T-cell (primary cell): ENCODE results near the gene MAP2K4. TPM values are rescaled to one million over a fixed set of nuclear protein-coding genes. Genes with fewer than 3 reads are reported as not detected.

Source experiments
- ATAC-seq, 4 experiments: fragments of 200-7000 bp in 3 of 4; fragments of 150-1000 bp in 1 of 4; cut with Tn5 transposase; replicated peaks in 1 of 4; 1 replicate in 3 of 4; 2 replicates in 1 of 4; pipeline ENCODE4 v1.10.0; 2021; ENCODE audit warnings: moderate library complexity in 3 of 4, mild to moderate bottlenecking in 2 of 4, moderate number of reproducible peaks in 1 of 4
- CTCF ChIA-PET, 2 donors: fragments of 300-600 bp; sonication (Branson Sonifier 250); formaldehyde crosslinking; loops; one replicate each; lab custom pipeline; 2022; ENCODE audit warnings: antibody characterized with exemption in 2 of 2; lab: Charles Lee
- POLR2A ChIA-PET, 2 donors: fragments of 300-600 bp; sonication (Branson Sonifier 250); formaldehyde crosslinking; loops; one replicate each; lab custom pipeline; 2022; ENCODE audit warnings: antibody characterized with exemption in 2 of 2; lab: Charles Lee
- DNase-seq, 35 experiments: peaks; one replicate each; pipeline versions ENCODE4 v3.0.0 to v3.0.0-alpha.2; 2013 to 2023
- H3K27ac ChIP-seq: one replicate; pipeline ENCODE4 v1.5.1; 2013; ENCODE audit warnings: low read length
- H3K27me3 ChIP-seq, 2 experiments: replicated peaks in 1 of 2; 1 replicate in 1 of 2; 2 replicates in 1 of 2; pipeline versions ENCODE4 v1.6.1 to v1.7.0; 2013; ENCODE audit warnings: low read length in 1 of 2, mixed read lengths in 1 of 2; ENCODE audit not compliant: control insufficient read depth in 2 of 2, insufficient read depth in 2 of 2; ENCODE audit errors: extremely low read depth in 1 of 2
- H3K36me3 ChIP-seq, 2 donors: 1 replicate in 1 of 2; 2 replicates in 1 of 2; pipeline versions ENCODE4 v1.6.1 to v1.7.0; 2013; ENCODE audit warnings: low read length in 1 of 2; ENCODE audit not compliant: control insufficient read depth in 2 of 2, insufficient read depth in 1 of 2; ENCODE audit errors: extremely low read depth in 1 of 2
- H3K4me1 ChIP-seq, 2 experiments: 1 replicate in 1 of 2; 2 replicates in 1 of 2; pipeline versions ENCODE4 v1.6.1 to v1.7.0; 2013; ENCODE audit warnings: low read length in 2 of 2, mixed read lengths in 1 of 2; ENCODE audit not compliant: insufficient read depth in 2 of 2, control insufficient read depth in 1 of 2; ENCODE audit errors: extremely low read depth in 1 of 2
- H3K4me3 ChIP-seq, 2 donors: 1 replicate in 1 of 2; 2 replicates in 1 of 2; pipeline versions ENCODE4 v1.5.1 to v1.7.0; 2013; ENCODE audit warnings: mild to moderate bottlenecking in 2 of 2, low read length in 1 of 2, moderate library complexity in 1 of 2; ENCODE audit not compliant: control insufficient read depth in 1 of 2; ENCODE audit errors: extremely low read depth in 1 of 2
- H3K9me3 ChIP-seq: 2 replicates; pipeline ENCODE4 v1.7.0; 2013
- H3K27ac Mint-ChIP-seq, 2 donors: one replicate each; pipeline ENCODE4 v1.8.0; 2020 to 2021; ENCODE audit warnings: mild to moderate bottlenecking in 2 of 2, mixed read lengths in 2 of 2
- H3K27me3 Mint-ChIP-seq, 2 donors: one replicate each; pipeline ENCODE4 v1.8.0; 2021 to 2022; ENCODE audit warnings: mixed read lengths in 2 of 2
- H3K36me3 Mint-ChIP-seq: one replicate; pipeline ENCODE4 v1.8.0; 2021; ENCODE audit warnings: mixed read lengths
- H3K4me1 Mint-ChIP-seq, 3 donors: one replicate each; pipeline ENCODE4 v1.8.0; 2020 to 2022; ENCODE audit warnings: mixed read lengths in 3 of 3, mild to moderate bottlenecking in 1 of 3
- H3K4me3 Mint-ChIP-seq, 3 donors: one replicate each; pipeline ENCODE4 v1.8.0; 2020 to 2022; ENCODE audit warnings: mild to moderate bottlenecking in 3 of 3, mixed read lengths in 3 of 3, moderate library complexity in 3 of 3
- H3K9me3 Mint-ChIP-seq, 3 donors: one replicate each; pipeline ENCODE4 v1.8.0; 2020 to 2022; ENCODE audit warnings: mixed read lengths in 3 of 3
- WGBS: methylation state at CpG from one replicate; pipeline ENCODE4 v1.1.5; 2013; ENCODE audit warnings: missing lambda C conversion rate; ENCODE audit not compliant: insufficient coverage; 5-methylcytosine and 5-hydroxymethylcytosine counted together
- total RNA-seq, 35 experiments: library from RNA in 6 of 35; stranded (reverse) in 6 of 35; fragments of 120-200 nt in 1 of 35; gene quantifications; one replicate each; pipeline versions ENCODE4 v1.2.1 to v1.2.4 and lab custom pipeline; 2013 to 2026

Gene MAP2K4
- total RNA-seq, 5 donors from 2014 or later (not counting 1 experiment from before 2014, with no cell fraction given): 29.4 to 34.6 (median 33.6) TPM

- no peaks in the 10 kb centered on the region for H3K27me3 Mint-ChIP-seq
- no peak for ATAC-seq
- no peaks in the 10 kb centered on the region for H3K4me1 Mint-ChIP-seq
- H3K27ac Mint-ChIP-seq: no peak overlapping the region
- no peak overlapping the region for H3K4me3 Mint-ChIP-seq
- ChIA-PET CTCF (no interaction called here), POLR2A (no interaction called here)
- Histone ChIP-seq H3K27ac (no peak overlapping the region), H3K27me3 (no peaks in the 10 kb centered on the region), H3K4me1 (no peaks in the 10 kb centered on the region), H3K36me3 (peaks cover 6 to 48% of the 10 kb centered on the region in 2 donors), H3K9me3 (no peaks in the 10 kb centered on the region), H3K4me3 (no peak overlapping the region)
- WGBS: 100% methylated on average over 1 of the region's 3 CpGs
- no peaks in the 10 kb centered on the region for H3K9me3 Mint-ChIP-seq
- peaks cover 70% of the 10 kb centered on the region for H3K36me3 Mint-ChIP-seq
- no peak for DNase-seq
Observed at GRCh38 chr17:12114686-12115418, 94.2 kb downstream of the MAP2K4 start.

GRCh38 chr17:12116143-12116542 lies 95.5 kb downstream of the MAP2K4 start:
- Mint-ChIP-seq H3K36me3 (peaks cover 67% of the 10 kb centered on the region), H3K4me3 (no peak overlapping the region), H3K4me1 (no peaks in the 10 kb centered on the region), H3K27ac (no peak overlapping the region), H3K9me3 (no peaks in the 10 kb centered on the region), H3K27me3 (no peaks in the 10 kb centered on the region)
- H3K4me3 ChIP-seq: no peak overlapping the region
- no peaks in the 10 kb centered on the region for H3K4me1 ChIP-seq
- ChIA-PET CTCF (no interaction called here), POLR2A (no interaction called here)
- DNase-seq (no peak), ATAC-seq (no peak)
- no peaks in the 10 kb centered on the region for H3K9me3 ChIP-seq
- H3K27ac ChIP-seq: no peak overlapping the region
- peaks cover 6 to 48% of the 10 kb centered on the region in 2 donors for H3K36me3 ChIP-seq
- H3K27me3 ChIP-seq: no peaks in the 10 kb centered on the region

- no peaks in the 10 kb centered on the region for H3K4me1 ChIP-seq
- H3K27ac ChIP-seq: no peak overlapping the region
- ATAC-seq (no peak), DNase-seq (no peak)
- peaks cover 58% of the 10 kb centered on the region for H3K36me3 Mint-ChIP-seq
- CTCF ChIA-PET: no interaction called here
- H3K9me3 Mint-ChIP-seq: no peaks in the 10 kb centered on the region
- H3K4me3 ChIP-seq: no peak overlapping the region
- H3K4me3 Mint-ChIP-seq: no peak overlapping the region
- POLR2A ChIA-PET: no interaction called here
- H3K27me3 Mint-ChIP-seq: no peaks in the 10 kb centered on the region
- no CpG with 5 or more reads among the region's 3 CpGs for WGBS
- H3K9me3 ChIP-seq: no peaks in the 10 kb centered on the region
- no peak overlapping the region for H3K27ac Mint-ChIP-seq
- H3K27me3 ChIP-seq: no peaks in the 10 kb centered on the region
- H3K4me1 Mint-ChIP-seq: peaks cover 0 to 2% (median 0%) of the 10 kb centered on the region in 3 donors
- H3K36me3 ChIP-seq: peaks cover 0 to 33% of the 10 kb centered on the region in 2 donors
Observed at GRCh38 chr17:12118617-12119016, 97.9 kb downstream of the MAP2K4 start.

- H3K4me1 Mint-ChIP-seq: peaks cover 0 to 2% (median 0%) of the 10 kb centered on the region in 3 donors
- CTCF ChIA-PET: no interaction called here
Observed at GRCh38 chr17:12122075-12122474, 101.4 kb downstream of the MAP2K4 start.

GRCh38 chr17:12127177-12127576 lies 106.5 kb downstream of the MAP2K4 start:
- Histone ChIP-seq H3K27ac (no peak overlapping the region), H3K9me3 (no peaks in the 10 kb centered on the region), H3K27me3 (no peaks in the 10 kb centered on the region), H3K36me3 (peaks cover 2 to 54% of the 10 kb centered on the region in 2 donors), H3K4me1 (no peaks in the 10 kb centered on the region), H3K4me3 (no peak overlapping the region)
- H3K27me3 Mint-ChIP-seq: no peaks in the 10 kb centered on the region
- POLR2A ChIA-PET: no interaction called here
- peaks cover 0 to 2% (median 0%) of the 10 kb centered on the region in 3 donors for H3K4me1 Mint-ChIP-seq
- no CpG with 5 or more reads among the region's 2 CpGs for WGBS
- H3K9me3 Mint-ChIP-seq: peaks cover 0 to 4% (median 2%) of the 10 kb centered on the region in 3 donors
- H3K4me3 Mint-ChIP-seq: no peak overlapping the region
- H3K36me3 Mint-ChIP-seq: peaks cover 87% of the 10 kb centered on the region
- no peak overlapping the region for H3K27ac Mint-ChIP-seq
- DNase-seq (no peak), ATAC-seq (no peak)
- CTCF ChIA-PET: no interaction called here

More at GRCh38 chr17:12122075-12122474, 101.4 kb downstream of the MAP2K4 start:
- H3K36me3 Mint-ChIP-seq: peaks cover 64% of the 10 kb centered on the region
- H3K4me3 ChIP-seq: no peak overlapping the region
- ATAC-seq (no peak), DNase-seq (no peak)
- POLR2A ChIA-PET: no interaction called here
- peaks cover 0 to 4% (median 2%) of the 10 kb centered on the region in 3 donors for H3K9me3 Mint-ChIP-seq
- no peaks in the 10 kb centered on the region for H3K4me1 ChIP-seq
- H3K27me3 ChIP-seq: no peaks in the 10 kb centered on the region
- no peaks in the 10 kb centered on the region for H3K9me3 ChIP-seq
- H3K27ac Mint-ChIP-seq: no peak overlapping the region
- WGBS: no CpG with 5 or more reads among the region's 6 CpGs
- no peak overlapping the region for H3K4me3 Mint-ChIP-seq
- H3K27ac ChIP-seq: no peak overlapping the region
- H3K27me3 Mint-ChIP-seq: no peaks in the 10 kb centered on the region
- H3K36me3 ChIP-seq: peaks cover 2 to 28% of the 10 kb centered on the region in 2 donors

- Histone ChIP-seq H3K9me3 (no peaks in the 10 kb centered on the region), H3K36me3 (peaks cover 2 to 56% of the 10 kb centered on the region in 2 donors), H3K27ac (no peak overlapping the region), H3K4me1 (no peaks in the 10 kb centered on the region), H3K4me3 (no peak overlapping the region), H3K27me3 (no peaks in the 10 kb centered on the region)
- no CpG with 5 or more reads among the region's 2 CpGs for WGBS
- H3K4me1 Mint-ChIP-seq: peaks cover 0 to 2% (median 0%) of the 10 kb centered on the region in 3 donors
- peaks cover 0 to 4% (median 2%) of the 10 kb centered on the region in 3 donors for H3K9me3 Mint-ChIP-seq
- CTCF ChIA-PET: no interaction called here
- H3K27ac Mint-ChIP-seq: no peak overlapping the region
- peaks cover 92% of the 10 kb centered on the region for H3K36me3 Mint-ChIP-seq
- ATAC-seq: no peak
- DNase-seq: no peak
- no peaks in the 10 kb centered on the region for H3K27me3 Mint-ChIP-seq
- no peak overlapping the region for H3K4me3 Mint-ChIP-seq
- POLR2A ChIA-PET: no interaction called here
Observed at GRCh38 chr17:12127667-12128066, 107.0 kb downstream of the MAP2K4 start.
